ENCODE results near the gene EFCAB11. TPM values are rescaled to one million over a fixed set of nuclear protein-coding genes. Genes with fewer than 3 reads are reported as not detected.

EFCAB11 gene
- total and polyA plus RNA-seq, 2 of the 8 experiments (the other 6 are each of a cell fraction or from before 2014, with no cell fraction given), result 6.8 to 12.8 TPM

DNA sequence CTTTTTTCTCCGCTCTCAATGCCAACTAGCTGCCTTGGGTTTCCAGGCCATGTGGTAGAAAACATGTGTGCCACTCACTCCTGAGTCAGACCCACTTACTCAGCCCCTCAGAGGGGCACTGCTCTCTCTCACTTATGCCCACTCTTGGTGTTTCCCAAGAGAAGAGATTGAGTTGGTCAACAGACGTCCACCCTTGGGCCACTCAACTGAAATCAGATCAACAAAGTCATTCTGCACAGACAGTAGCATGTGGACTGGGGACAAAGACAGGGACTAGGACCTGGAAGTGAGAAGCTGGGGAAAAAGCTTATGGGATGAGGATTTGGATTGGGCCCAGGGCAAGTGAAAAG, 161.2 kb downstream of the EFCAB11 start (continued):
- TF ChIP-seq, protein P1, sequence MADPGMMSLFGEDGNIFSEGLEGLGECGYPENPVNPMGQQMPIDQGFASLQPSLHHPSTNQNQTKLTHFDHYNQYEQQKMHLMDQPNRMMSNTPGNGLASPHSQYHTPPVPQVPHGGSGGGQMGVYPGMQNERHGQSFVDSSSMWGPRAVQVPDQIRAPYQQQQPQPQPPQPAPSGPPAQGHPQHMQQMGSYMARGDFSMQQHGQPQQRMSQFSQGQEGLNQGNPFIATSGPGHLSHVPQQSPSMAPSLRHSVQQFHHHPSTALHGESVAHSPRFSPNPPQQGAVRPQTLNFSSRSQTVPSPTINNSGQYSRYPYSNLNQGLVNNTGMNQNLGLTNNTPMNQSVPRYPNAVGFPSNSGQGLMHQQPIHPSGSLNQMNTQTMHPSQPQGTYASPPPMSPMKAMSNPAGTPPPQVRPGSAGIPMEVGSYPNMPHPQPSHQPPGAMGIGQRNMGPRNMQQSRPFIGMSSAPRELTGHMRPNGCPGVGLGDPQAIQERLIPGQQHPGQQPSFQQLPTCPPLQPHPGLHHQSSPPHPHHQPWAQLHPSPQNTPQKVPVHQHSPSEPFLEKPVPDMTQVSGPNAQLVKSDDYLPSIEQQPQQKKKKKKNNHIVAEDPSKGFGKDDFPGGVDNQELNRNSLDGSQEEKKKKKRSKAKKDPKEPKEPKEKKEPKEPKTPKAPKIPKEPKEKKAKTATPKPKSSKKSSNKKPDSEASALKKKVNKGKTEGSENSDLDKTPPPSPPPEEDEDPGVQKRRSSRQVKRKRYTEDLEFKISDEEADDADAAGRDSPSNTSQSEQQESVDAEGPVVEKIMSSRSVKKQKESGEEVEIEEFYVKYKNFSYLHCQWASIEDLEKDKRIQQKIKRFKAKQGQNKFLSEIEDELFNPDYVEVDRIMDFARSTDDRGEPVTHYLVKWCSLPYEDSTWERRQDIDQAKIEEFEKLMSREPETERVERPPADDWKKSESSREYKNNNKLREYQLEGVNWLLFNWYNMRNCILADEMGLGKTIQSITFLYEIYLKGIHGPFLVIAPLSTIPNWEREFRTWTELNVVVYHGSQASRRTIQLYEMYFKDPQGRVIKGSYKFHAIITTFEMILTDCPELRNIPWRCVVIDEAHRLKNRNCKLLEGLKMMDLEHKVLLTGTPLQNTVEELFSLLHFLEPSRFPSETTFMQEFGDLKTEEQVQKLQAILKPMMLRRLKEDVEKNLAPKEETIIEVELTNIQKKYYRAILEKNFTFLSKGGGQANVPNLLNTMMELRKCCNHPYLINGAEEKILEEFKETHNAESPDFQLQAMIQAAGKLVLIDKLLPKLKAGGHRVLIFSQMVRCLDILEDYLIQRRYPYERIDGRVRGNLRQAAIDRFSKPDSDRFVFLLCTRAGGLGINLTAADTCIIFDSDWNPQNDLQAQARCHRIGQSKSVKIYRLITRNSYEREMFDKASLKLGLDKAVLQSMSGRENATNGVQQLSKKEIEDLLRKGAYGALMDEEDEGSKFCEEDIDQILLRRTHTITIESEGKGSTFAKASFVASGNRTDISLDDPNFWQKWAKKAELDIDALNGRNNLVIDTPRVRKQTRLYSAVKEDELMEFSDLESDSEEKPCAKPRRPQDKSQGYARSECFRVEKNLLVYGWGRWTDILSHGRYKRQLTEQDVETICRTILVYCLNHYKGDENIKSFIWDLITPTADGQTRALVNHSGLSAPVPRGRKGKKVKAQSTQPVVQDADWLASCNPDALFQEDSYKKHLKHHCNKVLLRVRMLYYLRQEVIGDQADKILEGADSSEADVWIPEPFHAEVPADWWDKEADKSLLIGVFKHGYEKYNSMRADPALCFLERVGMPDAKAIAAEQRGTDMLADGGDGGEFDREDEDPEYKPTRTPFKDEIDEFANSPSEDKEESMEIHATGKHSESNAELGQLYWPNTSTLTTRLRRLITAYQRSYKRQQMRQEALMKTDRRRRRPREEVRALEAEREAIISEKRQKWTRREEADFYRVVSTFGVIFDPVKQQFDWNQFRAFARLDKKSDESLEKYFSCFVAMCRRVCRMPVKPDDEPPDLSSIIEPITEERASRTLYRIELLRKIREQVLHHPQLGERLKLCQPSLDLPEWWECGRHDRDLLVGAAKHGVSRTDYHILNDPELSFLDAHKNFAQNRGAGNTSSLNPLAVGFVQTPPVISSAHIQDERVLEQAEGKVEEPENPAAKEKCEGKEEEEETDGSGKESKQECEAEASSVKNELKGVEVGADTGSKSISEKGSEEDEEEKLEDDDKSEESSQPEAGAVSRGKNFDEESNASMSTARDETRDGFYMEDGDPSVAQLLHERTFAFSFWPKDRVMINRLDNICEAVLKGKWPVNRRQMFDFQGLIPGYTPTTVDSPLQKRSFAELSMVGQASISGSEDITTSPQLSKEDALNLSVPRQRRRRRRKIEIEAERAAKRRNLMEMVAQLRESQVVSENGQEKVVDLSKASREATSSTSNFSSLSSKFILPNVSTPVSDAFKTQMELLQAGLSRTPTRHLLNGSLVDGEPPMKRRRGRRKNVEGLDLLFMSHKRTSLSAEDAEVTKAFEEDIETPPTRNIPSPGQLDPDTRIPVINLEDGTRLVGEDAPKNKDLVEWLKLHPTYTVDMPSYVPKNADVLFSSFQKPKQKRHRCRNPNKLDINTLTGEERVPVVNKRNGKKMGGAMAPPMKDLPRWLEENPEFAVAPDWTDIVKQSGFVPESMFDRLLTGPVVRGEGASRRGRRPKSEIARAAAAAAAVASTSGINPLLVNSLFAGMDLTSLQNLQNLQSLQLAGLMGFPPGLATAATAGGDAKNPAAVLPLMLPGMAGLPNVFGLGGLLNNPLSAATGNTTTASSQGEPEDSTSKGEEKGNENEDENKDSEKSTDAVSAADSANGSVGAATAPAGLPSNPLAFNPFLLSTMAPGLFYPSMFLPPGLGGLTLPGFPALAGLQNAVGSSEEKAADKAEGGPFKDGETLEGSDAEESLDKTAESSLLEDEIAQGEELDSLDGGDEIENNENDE (IDR thresholded peaks at IDR 0.05; ENCODE audit: insufficient replicate concordance, low read length), result no peak
- TF ChIP-seq TCF12 (IDR thresholded peaks at IDR 0.05; ENCODE audit: low read depth, low read length), result no peak
- TF ChIP-seq KDM5A (IDR thresholded peaks at IDR 0.05; ENCODE audit: low read length), result no peak
- TF ChIP-seq SIN3A (conservative IDR thresholded peaks at IDR 0.05 in 1 of 2, IDR thresholded peaks at IDR 0.05 in 1 of 2; ENCODE audit: low read depth in 1 of 2, low read length in 2 of 2), result no peak
- TF ChIP-seq TAF1 (IDR thresholded peaks at IDR 0.05; ENCODE audit: low read depth, low read length), result no peak
